Kidney epithelial cell (primary cell): ENCODE results near the gene SAFB. TPM values are rescaled to one million over a fixed set of nuclear protein-coding genes. Genes with fewer than 3 reads are reported as not detected.

Experiments
- DNase-seq: peaks from one replicate; pipeline ENCODE4 v3.0.0-alpha.2; 2010; ENCODE audit warnings: low read depth
- H3K27me3 ChIP-seq: 2 replicates; pipeline ENCODE4 v1.6.0; 2011; ENCODE audit warnings: low read length; ENCODE audit not compliant: control insufficient read depth, insufficient read depth
- H3K36me3 ChIP-seq: 2 replicates; pipeline ENCODE4 v1.5.1; 2011; ENCODE audit warnings: low read length; ENCODE audit not compliant: control insufficient read depth, insufficient read depth
- H3K4me3 ChIP-seq: 2 replicates; pipeline ENCODE4 v1.5.1; 2011; ENCODE audit warnings: low read depth, mild to moderate bottlenecking, control low read depth, low read length
- total RNA-seq: library from RNA; depleted of rRNA; stranded (reverse); fragments of >200 nt; gene quantifications from 2 replicates; pipeline ENCODE4 v1.2.3, GENCODE V29; 2015
- TF ChIP-seq, protein P1 (sequence below): IDR thresholded peaks from 2 replicates; pipeline ENCODE4 v1.5.1; 2011; ENCODE audit warnings: mild to moderate bottlenecking, moderate library complexity, low read length, control low read depth, inconsistent platforms; ENCODE audit not compliant: insufficient read depth, poor library complexity, severe bottlenecking

SAFB gene
- total RNA-seq, 1 donor from 2014 or later, result 45.7 TPM

GRCh38 chr19:5651361-5651760 is 28.5 kb downstream of the SAFB start:
- Histone ChIP-seq H3K4me3 (no peak overlapping the region), H3K27me3 (no peaks in the 10 kb centered on the region), H3K36me3 (peaks cover 3% of the 10 kb centered on the region)
- TF ChIP-seq, protein P1, sequence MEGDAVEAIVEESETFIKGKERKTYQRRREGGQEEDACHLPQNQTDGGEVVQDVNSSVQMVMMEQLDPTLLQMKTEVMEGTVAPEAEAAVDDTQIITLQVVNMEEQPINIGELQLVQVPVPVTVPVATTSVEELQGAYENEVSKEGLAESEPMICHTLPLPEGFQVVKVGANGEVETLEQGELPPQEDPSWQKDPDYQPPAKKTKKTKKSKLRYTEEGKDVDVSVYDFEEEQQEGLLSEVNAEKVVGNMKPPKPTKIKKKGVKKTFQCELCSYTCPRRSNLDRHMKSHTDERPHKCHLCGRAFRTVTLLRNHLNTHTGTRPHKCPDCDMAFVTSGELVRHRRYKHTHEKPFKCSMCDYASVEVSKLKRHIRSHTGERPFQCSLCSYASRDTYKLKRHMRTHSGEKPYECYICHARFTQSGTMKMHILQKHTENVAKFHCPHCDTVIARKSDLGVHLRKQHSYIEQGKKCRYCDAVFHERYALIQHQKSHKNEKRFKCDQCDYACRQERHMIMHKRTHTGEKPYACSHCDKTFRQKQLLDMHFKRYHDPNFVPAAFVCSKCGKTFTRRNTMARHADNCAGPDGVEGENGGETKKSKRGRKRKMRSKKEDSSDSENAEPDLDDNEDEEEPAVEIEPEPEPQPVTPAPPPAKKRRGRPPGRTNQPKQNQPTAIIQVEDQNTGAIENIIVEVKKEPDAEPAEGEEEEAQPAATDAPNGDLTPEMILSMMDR, result no peak
- DNase-seq, result no peak

- Histone ChIP-seq H3K4me3 (no peak overlapping the region), H3K27me3 (no peaks in the 10 kb centered on the region), H3K36me3 (no peaks in the 10 kb centered on the region)
- TF ChIP-seq, protein P1, result no peak
- no peak for DNase-seq
Observed at GRCh38 chr19:5652261-5652660, 29.4 kb downstream of the SAFB start.

- peaks cover 2% of the 10 kb centered on the region for H3K36me3 ChIP-seq
- no peak overlapping the region for H3K4me3 ChIP-seq
- no peak for DNase-seq
- TF ChIP-seq, protein P1, result no peak
- H3K27me3 ChIP-seq, result no peaks in the 10 kb centered on the region
Observed at GRCh38 chr19:5654931-5655330, 32.0 kb downstream of the SAFB start.

DNA sequence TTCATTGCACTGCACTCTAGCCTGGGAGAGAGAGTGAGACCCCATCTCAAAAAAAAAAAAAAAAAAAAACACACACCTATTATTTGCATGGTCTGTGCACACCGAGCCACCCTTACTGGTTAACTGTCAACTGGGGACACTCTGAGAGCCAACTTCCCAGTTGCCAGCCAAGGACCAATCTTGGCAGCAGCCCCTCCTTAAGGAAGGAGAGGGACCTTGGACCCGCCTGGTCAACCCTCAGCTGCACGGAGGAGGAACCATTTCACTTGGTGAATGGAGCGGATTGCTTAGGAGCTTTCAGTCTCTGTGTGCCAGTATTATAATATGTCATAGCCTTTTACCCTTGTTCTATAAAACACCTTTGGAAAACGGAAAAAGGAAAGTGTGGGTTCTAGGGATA is 32.5 kb downstream of the SAFB start:
- H3K4me3 ChIP-seq, result no peak overlapping the region
- no peaks in the 10 kb centered on the region for H3K27me3 ChIP-seq
- no peak for DNase-seq
- peaks cover 2% of the 10 kb centered on the region for H3K36me3 ChIP-seq
- TF ChIP-seq, protein P1, result no peak

- DNase-seq, result no peak
- TF ChIP-seq, protein P1, result no peak
- Histone ChIP-seq H3K36me3 (peaks cover 2% of the 10 kb centered on the region), H3K27me3 (no peaks in the 10 kb centered on the region), H3K4me3 (no peak overlapping the region)
Observed at GRCh38 chr19:5661483-5661882, 38.6 kb downstream of the SAFB start.

- TF ChIP-seq, protein P1, result no peak
- no peaks in the 10 kb centered on the region for H3K27me3 ChIP-seq
- H3K4me3 ChIP-seq, result no peak overlapping the region
- H3K36me3 ChIP-seq, result peaks cover 3% of the 10 kb centered on the region
- DNase-seq, result no peak
Observed at GRCh38 chr19:5663904-5664303, 41.0 kb downstream of the SAFB start.
